GM12891 (cell line): ENCODE measurements around the gene LRIG1.

Experiments used
- PAX5 ChIP-seq: IDR thresholded peaks from 2 replicates; pipeline ENCODE4 v1.6.1; 2011; ENCODE audit warnings: low read length, moderate library complexity, mild to moderate bottlenecking; ENCODE audit not compliant: insufficient read depth, severe bottlenecking
- POLR2A ChIP-seq: IDR thresholded peaks from 2 replicates; pipeline ENCODE4 v1.6.1; 2011; ENCODE audit warnings: low read depth, low read length, control low read depth
- POLR2AphosphoS5 ChIP-seq: IDR thresholded peaks from 2 replicates; pipeline ENCODE4 v1.6.1; 2011; ENCODE audit warnings: low read depth, low read length, control low read depth
- POU2F2 ChIP-seq: IDR thresholded peaks from 2 replicates; pipeline ENCODE4 v1.6.1; 2011; ENCODE audit warnings: low read depth, mild to moderate bottlenecking, control low read depth, low read length, moderate library complexity
- TAF1 ChIP-seq: IDR thresholded peaks from 2 replicates; pipeline ENCODE4 v1.6.1; 2011; ENCODE audit warnings: low read depth, low read length, control low read depth

GRCh38 chr3:66496301-66496700 is 4.5 kb downstream of the LRIG1 start:
- TF ChIP-seq POLR2A (no peak), POLR2AphosphoS5 (no peak), PAX5 (no peak), TAF1 (no peak), POU2F2 (no peak)
